NCI-H748 treated with DMSO at 0.1 percent for 48 hours (cell line): ENCODE measurements around the gene AMZ2.
"Not testable (repeated sequence)": the region's sequence is repeated elsewhere in the genome, so short reads cannot be mapped to it uniquely, and the experiment has no call there.

Source experiments
- DNase-seq: peaks from one replicate; lab custom pipeline; 2025; lab: John Stamatoyannopoulos, UW

AMZ2 gene

DNA sequence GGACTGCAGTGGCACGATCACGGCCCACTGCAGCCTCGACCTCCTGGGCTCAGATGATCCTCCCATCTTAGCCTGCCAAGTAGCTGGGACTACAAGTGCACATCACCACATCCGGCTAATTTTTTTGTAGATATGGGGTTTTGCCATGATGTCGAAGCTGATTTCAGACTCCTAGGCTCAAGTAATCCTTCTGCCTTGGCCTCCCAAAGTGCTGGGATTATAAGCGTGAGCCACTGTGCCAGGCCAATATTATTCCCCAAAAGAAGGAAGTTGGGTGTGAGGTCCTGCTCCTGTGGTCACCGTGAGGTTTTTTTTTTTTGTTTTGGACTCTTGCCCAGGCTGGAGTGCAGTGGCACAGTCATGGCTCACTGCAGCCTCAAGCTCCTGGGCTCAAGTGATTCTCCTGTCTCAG is 1.5 kb downstream of the AMZ2 start:
- no peak for DNase-seq

DNA sequence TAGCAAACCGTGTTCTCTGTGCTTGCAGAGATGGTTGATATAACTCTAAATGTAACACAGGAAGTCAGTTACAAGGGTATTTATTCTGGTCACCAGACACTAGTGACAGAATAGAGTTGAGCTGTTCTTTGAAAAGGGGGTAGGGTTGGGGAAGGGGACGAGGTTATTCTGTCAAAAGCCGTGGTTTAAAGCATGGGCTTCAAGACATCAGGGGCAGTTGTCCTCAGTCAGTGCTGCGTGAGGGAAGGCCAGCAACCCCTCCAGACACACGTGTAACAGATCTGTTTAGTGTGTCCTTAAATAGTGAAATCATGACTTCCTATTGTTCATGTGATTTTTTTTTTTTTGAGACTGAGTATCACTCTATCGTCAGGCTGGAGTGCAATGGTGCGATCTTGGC is 5.6 kb downstream of the AMZ2 start:
- not testable (repeated sequence) for DNase-seq

DNA sequence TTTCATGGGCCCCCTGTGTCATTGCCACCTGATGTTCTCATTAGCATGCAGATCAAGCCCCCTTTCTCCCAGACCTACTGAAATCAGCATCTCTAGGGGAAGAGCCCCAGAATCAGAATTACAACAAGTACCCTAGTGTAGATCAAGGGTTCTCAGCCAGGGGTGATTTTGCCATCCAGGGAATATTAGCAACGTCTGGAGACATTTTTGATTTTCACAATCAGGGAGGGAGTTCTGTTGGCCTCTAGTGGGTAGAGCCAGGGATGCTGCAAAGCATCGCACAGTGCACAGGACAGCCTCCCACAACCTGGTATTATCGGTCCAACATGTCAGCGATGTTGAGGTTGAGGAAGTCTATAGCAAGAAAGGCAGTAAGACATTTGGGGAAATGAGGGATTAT is 7.3 kb downstream of the AMZ2 start:
- no peak for DNase-seq

DNA sequence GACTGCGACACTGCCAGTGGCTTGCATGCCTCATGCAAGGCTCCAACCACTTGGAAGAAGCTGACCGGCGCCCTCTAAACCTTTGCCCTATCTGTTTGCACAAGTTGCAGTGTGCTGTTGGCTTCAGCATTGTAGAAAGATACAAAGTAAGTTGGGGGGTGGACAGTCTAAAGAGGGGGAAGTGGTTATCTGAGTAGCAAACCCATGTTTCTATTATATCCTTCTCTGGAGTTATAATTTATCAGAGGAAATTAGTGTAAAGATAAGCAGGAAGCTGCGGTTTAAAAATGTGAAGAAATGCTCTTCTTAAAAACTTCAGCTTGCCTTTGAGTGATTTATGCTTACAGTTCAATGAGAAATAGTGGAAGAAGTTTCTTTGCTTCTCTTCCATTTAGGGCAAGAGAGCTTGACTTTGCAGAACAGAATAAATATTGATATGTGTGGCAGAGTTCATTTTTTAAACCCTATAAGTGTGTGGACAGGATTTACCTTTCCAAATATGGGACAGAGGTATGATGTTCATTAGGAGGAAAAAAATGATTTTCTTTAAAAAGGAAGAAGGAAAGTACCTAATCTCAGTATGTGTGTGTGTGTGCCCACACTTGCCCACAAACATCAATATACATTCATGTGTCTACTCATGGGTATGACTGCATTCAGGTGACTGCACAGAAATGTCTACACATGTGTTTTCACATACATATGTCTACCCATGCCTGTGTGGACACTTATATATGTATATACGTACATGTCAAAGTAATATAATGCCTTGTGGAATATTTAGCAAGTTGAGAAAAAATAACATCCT is 8.1 kb downstream of the AMZ2 start:
- no peak for DNase-seq

DNA sequence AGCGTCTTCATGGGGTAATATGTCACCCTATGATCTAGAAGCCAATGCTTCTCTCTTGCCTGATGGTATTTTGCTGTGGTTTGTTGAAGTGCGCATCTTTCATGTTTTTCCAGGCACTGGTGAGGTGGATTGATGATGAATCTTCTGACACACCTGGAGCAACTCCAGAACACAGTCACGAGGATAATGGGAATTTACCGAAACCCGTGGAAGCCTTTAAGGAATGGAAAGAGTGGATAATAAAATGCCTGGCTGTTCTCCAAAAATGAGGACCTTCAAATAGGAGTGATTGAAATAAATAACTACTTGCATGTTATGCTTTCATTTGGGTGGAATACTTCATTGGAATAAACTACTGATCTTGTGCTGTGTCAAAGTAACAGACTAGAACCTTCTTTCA is 8.9 kb downstream of the AMZ2 start:
- DNase-seq, result not testable (repeated sequence)

DNA sequence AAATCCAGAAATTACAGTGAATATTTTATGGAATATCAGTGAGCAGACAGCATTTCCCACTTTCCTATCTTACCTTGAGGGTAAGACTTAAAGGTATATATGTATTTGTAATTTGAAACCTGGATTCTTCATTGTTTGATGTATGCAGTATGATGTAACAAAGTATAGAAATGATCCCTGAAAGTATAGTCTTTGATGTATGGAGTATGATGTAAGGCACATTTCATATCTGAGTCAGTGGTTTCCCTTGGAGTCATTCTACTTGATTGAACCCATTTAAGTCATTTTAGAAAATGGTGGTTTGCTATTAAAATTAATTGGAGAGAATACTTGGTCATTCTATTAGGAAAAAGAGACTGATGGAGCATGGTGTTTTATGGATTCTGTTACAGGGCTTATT is 10.1 kb downstream of the AMZ2 start:
- no peak for DNase-seq

DNA sequence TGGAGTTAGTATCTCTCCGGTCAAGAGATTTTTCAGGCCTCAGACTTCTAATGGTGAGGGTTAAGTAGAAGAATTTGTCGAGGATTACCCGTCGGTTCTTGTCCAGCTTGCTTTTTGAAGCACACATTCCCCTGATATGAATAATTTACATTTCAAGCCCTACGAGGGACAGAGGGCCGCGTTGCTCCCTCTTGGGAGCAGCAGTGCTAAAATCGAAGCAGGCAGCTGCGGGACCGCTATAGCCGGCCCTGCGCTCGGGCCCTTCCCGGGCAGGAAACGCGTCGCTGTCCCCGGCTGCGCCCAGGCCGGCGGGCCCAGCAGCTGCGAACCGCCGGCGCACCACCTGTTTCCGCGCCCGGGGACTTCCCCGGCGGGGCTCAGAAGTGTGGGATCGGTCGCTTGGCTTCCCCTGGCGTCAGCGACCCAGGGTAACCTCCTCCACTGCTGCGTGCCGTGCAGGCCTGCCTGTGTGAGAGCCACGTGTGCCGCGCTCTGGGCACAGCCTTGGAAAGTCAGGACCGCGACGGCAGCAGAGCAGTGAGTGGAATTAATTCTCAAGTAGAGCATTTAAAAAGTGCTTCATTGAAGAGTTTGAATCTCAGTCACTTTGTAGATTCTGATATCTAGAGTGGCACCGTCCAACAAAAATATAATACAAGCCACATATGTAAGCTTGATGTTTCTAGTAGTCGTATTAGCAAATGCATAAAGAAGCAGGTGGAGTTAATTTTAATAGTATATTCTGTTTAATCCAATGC is 11.2 kb downstream of the AMZ2 start:
- DNase-seq, result not testable (repeated sequence)

DNA sequence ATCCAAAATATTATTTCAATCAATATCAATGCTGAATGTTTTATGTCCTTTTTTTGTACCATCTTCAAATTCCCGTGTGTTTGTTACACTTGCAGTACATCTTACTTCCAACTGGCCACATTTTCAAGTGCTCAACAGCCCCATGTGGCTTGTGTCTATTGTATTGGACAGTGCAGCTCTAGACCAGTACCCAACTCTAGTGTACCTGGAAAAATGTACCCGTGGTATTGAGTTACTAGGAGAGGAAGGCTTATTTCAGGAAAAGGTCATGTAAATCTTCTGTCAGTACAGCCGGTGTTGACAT is 11.8 kb downstream of the AMZ2 start:
- DNase-seq, result not testable (repeated sequence)

DNA sequence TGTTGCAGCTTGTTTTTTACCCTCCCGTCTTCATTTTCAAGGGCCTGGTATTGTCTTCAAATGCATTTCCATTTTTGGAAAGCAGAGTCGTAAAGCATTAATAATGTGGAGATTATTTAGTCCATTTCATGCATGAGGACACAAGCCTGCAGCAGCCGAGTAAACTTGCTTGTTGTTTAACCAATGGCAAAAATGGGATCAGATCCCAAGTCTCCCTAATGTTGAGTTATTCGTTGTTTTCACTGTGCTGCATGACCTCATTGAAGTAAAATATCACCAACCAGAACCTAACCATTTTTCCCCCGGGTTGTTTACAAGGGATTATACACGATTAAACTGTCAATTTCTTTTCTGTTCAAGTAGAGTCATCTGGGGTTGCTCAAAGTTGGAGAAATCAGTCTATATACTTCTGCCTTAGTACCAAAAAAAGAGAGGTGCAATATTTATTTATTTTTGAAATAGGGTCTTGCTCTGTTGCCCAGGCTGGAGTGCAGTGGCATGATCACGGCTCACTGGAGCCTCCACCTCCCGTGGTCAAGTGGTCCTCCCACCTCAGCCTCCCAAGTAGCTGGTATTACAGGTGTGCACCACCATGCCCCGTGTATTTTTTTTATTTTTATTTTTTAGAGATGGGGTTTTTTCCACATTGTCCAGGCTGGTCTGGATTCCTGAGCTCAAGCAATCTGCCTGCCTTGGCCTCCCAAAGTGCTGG is 12.4 kb downstream of the AMZ2 start:
- DNase-seq, result no peak

DNA sequence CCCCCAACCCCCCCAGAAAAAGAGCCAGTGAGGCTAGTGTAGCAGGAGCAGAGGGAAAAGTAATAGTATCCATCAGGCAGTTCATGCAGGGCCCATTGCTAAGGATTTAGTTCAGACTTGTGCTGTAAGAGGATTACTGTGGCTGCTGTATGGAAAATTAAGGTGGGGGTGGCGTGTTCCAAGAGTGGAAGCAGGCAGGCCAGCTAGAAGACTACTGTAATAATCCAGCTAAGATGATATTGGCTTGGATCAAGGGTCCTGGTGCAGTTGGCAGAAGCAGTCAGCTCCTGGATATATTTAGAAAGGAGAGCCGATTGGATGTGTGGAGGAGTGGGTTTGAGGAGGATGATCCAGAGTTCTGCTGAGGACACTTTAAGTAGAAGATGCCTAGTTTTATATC is 14.6 kb downstream of the AMZ2 start:
- DNase-seq, result not testable (repeated sequence)

DNA sequence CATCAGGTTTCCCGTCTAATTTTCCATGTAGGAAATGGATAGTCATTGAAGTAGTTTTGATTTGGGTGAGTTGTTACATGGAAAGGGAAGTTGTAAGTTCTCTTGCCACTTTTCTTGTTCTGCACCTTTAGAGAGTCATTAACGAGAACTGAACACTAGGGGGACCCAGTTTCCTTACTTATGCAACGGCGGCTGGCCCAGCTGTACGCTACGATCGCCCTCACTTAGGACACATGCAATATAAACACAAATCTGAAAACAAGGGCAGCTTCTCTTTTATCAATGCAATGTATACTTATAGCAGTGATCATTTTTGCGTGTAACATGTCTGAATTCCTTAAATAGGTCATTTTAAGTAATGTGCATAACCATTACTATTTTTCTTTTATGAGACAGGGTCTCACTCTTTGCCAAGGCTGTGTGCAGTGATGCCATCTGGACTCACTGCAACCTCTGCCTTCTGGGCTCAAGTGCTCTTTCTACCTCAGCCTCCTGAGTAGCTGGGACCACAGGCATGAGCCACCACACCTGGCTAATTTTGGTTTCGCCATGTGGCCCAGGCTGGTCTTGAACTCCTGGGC is 15.3 kb downstream of the AMZ2 start:
- DNase-seq, result not testable (repeated sequence)

DNA sequence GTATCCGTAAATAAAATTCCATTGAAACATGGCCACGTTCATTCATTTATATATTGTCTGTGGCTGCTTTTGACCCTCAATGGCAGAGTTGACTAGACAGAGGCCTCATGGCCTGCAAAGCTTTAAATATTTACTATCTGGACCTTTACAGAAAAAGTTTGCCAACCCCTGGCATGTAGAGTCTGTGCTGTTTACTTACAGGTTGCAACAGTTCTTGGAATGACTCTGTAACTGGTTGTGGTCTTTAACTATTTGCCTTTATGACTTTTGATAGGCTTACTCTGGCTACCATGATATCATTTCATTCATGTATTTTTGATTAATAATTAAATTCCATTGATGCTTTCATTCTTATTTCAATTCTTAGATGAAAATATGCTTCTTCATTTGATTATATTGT is 18.0 kb downstream of the AMZ2 start:
- not testable (repeated sequence) for DNase-seq

DNA sequence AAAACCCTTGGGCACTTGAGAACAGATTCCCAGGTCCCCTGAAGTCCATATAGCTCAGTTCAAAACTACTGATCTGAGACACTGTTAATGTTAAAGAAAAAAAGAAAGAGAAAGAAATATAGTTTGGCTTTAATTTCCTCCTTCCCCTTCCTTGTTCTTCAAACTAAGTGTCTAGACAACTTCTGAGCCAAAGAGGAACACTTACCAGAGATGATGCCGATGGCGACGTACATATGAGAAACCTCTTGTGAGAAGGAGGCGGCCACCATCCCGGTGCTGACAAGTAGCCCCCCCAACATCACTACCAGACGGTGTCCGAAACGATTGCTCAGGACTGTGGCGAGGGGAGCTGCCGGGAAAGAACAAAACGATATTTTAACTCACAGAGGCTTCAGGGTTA is 25.9 kb downstream of the AMZ2 start:
- no peak for DNase-seq

DNA sequence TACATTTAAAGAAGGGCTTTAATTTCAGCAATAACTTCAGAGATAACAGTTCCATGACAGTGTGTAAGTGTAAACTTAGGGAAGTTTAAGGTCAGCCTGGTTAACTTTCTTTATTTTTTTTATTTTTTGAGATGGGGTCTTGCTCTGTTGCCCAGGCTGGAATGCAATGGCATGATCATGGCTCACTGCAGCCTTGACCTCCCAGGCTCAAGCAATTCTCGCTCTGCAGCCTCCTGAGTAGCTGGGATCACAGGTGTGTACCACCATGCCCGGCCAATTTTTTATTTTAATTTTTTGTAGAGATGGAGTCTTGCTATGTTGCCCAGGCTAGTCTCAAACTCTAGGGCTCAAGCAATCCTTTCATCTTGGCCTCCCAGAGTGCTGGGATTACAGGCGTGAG is 28.5 kb downstream of the AMZ2 start:
- DNase-seq, result not testable (repeated sequence)

DNA sequence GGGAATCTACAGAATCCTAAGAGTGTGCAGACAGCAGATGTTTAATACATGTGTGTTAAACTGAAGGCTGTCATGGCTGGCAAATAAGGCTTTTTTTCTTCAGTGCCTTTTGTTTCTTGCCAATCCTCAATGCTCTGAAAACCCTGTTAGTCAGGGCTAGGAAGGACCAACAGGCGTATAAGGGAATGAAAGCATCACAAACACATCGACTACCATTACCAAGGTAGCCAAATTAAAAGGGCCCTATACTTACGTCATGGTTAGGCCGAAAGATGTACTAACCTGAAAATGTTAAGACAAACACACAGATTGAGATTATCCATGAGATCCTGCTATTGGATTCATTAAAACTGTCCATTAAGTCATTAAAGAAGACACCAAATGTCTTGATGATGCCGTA is 30.0 kb downstream of the AMZ2 start:
- no peak for DNase-seq

DNA sequence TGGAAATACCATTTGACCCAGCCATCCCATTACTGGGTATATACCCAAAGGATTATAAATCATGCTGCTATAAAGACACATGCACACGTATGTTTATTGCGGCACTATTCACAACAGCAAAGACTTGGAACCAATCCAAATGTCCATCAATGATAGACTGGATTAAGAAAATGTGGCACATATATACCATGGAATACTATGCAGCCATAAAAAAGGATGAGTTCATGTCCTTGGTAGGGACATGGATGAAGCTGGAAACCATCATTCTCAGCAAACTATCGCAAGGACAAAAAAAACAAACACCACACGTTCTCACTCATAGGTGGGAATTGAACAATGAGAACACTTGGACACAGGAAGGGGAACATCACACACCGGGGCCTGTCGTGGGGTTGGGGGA is 34.1 kb downstream of the AMZ2 start:
- not testable (repeated sequence) for DNase-seq

DNA sequence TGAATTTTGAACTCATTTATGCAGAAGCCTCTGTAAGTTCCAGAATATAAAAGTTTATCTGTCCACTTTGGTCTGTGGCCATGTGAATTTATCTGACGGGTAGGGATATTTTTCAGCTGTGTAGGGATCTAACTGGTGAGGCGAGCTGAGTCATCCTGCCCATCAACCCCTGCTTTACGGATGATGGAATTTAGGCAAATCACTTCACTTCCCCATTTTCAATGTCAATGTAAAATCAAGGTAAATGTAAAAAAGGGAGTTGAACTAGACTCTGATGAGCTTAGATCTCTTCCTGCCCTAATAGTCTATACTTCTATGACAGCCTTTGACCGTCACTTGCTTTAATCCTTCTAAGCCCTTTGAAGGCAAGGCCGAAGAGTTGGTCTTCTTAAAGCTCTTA is 40.5 kb downstream of the AMZ2 start:
- no peak for DNase-seq

DNA sequence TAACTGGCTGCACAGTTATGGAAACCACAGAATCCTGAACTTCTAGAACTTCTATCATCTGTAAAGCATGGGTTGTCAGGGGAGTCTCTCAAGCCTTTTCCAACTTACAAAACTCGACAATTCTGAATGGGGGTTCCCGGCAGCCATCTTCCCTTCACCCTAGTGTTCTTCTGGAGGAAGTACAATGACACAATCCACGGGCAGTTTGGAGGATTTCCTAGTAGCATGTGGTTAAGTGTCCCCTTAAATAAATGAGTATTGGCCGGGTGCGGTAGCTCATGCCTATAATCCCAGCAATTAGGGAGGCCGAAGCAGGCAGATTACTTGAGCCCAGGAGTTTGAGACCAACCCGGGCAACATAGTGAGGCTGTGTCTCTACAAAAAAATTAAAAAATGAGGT is 41.0 kb downstream of the AMZ2 start:
- DNase-seq, result no peak

DNA sequence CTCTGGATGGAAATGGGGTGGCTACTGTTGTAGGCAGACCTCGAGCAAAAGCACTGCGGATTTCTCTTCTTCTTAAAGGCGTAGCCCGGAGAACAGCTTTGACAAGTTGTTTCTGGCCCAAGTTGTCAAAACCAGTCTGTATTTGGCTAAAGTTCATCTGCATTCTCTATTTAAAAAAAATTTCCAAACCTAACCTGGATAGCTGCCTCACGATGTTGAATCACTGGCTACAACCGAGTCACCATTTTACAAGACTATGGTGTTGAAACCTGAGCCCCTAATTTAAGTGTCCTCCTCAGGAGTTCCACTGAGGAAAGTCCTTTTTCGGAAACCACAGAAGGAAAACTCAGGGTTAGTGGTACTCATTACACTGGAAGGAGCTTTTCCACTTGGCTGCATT is 41.6 kb downstream of the AMZ2 start:
- no peak for DNase-seq

DNA sequence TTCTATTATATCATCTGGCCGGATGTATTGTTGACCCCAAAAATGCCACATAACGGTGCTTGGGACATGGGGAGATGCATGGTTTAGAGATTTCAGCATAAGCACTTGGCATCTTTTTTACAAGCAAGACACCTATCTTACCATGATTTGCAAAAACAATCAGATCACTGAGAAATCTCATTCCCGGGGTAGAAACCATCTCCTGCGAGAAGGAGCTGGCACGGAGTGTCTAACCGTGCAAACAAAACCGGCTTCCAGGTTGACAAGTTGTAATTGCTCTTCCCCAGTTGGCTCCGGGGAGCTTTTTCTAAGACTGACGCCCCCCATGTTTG is 42.1 kb downstream of the AMZ2 start:
- DNase-seq, result no peak

DNA sequence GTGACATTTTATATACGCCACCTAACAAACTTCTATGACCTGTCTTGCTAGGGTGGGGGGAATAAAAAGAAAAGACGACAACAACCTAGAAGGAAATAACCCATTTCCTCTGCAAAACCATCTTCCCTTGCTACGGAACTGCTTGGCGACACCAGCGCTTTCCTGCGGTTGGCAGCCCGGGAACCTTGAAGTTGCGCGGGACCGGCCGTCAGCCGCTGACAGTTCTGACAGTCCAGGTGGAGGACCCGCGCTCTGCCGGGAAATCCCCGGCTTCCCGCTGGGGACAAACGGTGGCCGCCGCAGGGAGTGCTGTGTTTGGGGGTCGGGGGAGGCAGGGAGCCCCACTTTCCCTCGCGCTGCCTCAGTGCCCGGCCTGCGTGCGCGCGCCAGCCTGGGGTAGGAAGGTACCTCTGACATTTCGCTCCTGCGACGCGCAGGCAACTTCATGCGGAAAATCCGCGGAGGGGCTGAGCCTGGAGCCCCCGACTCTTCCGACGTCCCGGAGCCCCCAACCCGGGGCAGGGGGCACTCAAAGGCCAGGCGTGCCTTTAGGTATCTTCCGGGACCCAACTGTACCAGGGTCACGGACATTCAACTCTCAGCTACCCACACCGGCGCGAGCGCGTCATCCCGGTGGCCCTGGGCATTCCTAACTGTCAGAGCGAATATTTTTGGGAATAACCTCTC is 42.6 kb downstream of the AMZ2 start:
- DNase-seq, result no peak
